GM12878 (cell line): Measurements from ENCODE around the gene FLVCR2. TPM values are rescaled to one million over a fixed set of nuclear protein-coding genes. Genes with fewer than 3 reads are reported as not detected.

ENCODE experiments used
- ATAC-seq: fragments of 200-7000 bp; cut with Tn5 transposase; 3 replicates; pipeline ENCODE4 v1.9.1; 2020; ENCODE audit warnings: mild to moderate bottlenecking, moderate library complexity
- BruUV-seq: library from RNA; stranded (reverse); fragments of 400-500 nt; replicated peaks from 2 replicates; lab custom pipeline; 2021; lab: Mats Ljungman, UMichigan
- CTCF ChIA-PET: fragments of 300-600 bp; sonication (Branson Sonifier 250); formaldehyde crosslinking; extraction: SDS; loops from one replicate; lab custom pipeline; 2021; ENCODE audit warnings: inconsistent platforms; lab: Yijun Ruan, JAX
- POLR2A ChIA-PET: fragments of 350-600 bp; formaldehyde crosslinking; extraction: SDS; loops from one replicate; lab custom pipeline; 2021; ENCODE audit warnings: inconsistent platforms; lab: Charles Lee
- RAD21 ChIA-PET: fragments of 300-600 bp; sonication (Branson Sonifier 250); formaldehyde crosslinking; loops from one replicate; lab custom pipeline; 2023; ENCODE audit warnings: antibody characterized with exemption; ENCODE audit not compliant: unreplicated experiment; lab: Charles Lee
- SMC1A ChIA-PET: fragments of 300-600 bp; sonication (Branson Sonifier 250); formaldehyde crosslinking; loops from one replicate; lab custom pipeline; 2023; ENCODE audit not compliant: unreplicated experiment, uncharacterized antibody; lab: Charles Lee
- DNase-seq: peaks from one replicate; pipeline ENCODE4 v3.0.0-alpha.2; 2011; ENCODE audit warnings: low read depth, low spot score
- FAIRE-seq: peaks from 3 replicates; lab custom pipeline; 2011; peaks lifted over from hg19 to GRCh38; lab: Jason Lieb, UNC
- H2AFZ ChIP-seq: 2 replicates; pipeline ENCODE4 v1.6.0; 2011; ENCODE audit warnings: low read depth, low read length, control low read depth; ENCODE audit not compliant: control insufficient read depth
- H3K27ac ChIP-seq: 2 replicates; pipeline ENCODE4 v1.5.1; 2011; ENCODE audit warnings: control low read depth; ENCODE audit not compliant: control insufficient read depth, insufficient read depth
- H3K27me3 ChIP-seq, 2 experiments: replicated peaks in 1 of 2; 2 replicates each; pipeline versions ENCODE4 v1.6.0 to v1.6.1; 2011; ENCODE audit warnings: low read length in 1 of 2; ENCODE audit not compliant: control insufficient read depth in 2 of 2, insufficient read depth in 2 of 2
- H3K36me3 ChIP-seq, 2 experiments: 2 replicates each; pipeline ENCODE4 v1.5.1; 2011; ENCODE audit warnings: low read length in 1 of 2; ENCODE audit not compliant: control insufficient read depth in 2 of 2, insufficient read depth in 2 of 2
- H3K4me1 ChIP-seq: 2 replicates; pipeline ENCODE4 v1.6.1; 2011; ENCODE audit warnings: mild to moderate bottlenecking, low read length, moderate library complexity, mixed read lengths; ENCODE audit not compliant: control insufficient read depth, insufficient read depth
- H3K4me2 ChIP-seq: 2 replicates; pipeline ENCODE4 v1.6.0; 2011; ENCODE audit warnings: control low read depth; ENCODE audit not compliant: control insufficient read depth, insufficient read depth
- H3K4me3 ChIP-seq: fragments of 200-600 bp; sonication (generic); 2 replicates; pipeline ENCODE4 v1.5.1; 2016
- H3K79me2 ChIP-seq: 2 replicates; pipeline ENCODE4 v1.6.0; 2011; ENCODE audit warnings: low read length; ENCODE audit not compliant: control insufficient read depth, insufficient read depth
- H3K9ac ChIP-seq: 2 replicates; pipeline ENCODE4 v1.8.0; 2011; ENCODE audit warnings: low read length, control low read depth, mixed read lengths; ENCODE audit not compliant: control insufficient read depth, insufficient read depth
- H3K9me3 ChIP-seq: replicated peaks from 3 replicates; pipeline ENCODE4 v1.5.1; 2011; ENCODE audit warnings: mild to moderate bottlenecking, low read length; ENCODE audit not compliant: control insufficient read depth, insufficient read depth
- H4K20me1 ChIP-seq: 2 replicates; pipeline ENCODE4 v1.6.0; 2011; ENCODE audit not compliant: control insufficient read depth, insufficient read depth
- BRCA1 ChIP-seq: IDR thresholded peaks from 2 replicates; pipeline ENCODE4 v1.6.1; 2011; ENCODE audit warnings: low read depth, low read length, improper control_type of control experiment
- GATAD2B ChIP-seq: fragments of 450-650 bp; conservative IDR thresholded peaks from 2 replicates; pipeline ENCODE4 v1.6.1; 2017; ENCODE audit warnings: low read depth, mild to moderate bottlenecking, moderate library complexity
- HDGF ChIP-seq: fragments of 450-650 bp; IDR thresholded peaks from 2 replicates; pipeline ENCODE4 v1.6.1; 2016; ENCODE audit warnings: antibody characterized with exemption
- IKZF1 ChIP-seq: fragments of 450-650 bp; conservative IDR thresholded peaks from 2 replicates; pipeline ENCODE4 v1.6.1; 2017; ENCODE audit warnings: antibody characterized with exemption, mild to moderate bottlenecking
- MXI1 ChIP-seq: fragments of 150-350 bp; IDR thresholded peaks from 2 replicates; pipeline ENCODE4 v1.6.1; 2011; ENCODE audit warnings: low read depth, mild to moderate bottlenecking, inconsistent platforms, low read length, improper control_type of control experiment
- NR2C2 ChIP-seq: IDR thresholded peaks from 2 replicates; pipeline ENCODE4 v1.6.1; 2011; ENCODE audit warnings: borderline replicate concordance, low read depth; ENCODE audit not compliant: control insufficient read depth, insufficient read length
- SPI1 ChIP-seq: IDR thresholded peaks from 2 replicates; pipeline ENCODE4 v1.6.1; 2011; ENCODE audit warnings: low read depth, mild to moderate bottlenecking, low read length, moderate library complexity, borderline replicate concordance; ENCODE audit not compliant: insufficient read depth
- WGBS: methylation state at CpG from one replicate; pipeline ENCODE4 v1.1.6; 2016; ENCODE audit warnings: low lambda C conversion rate; ENCODE audit not compliant: insufficient replicate concordance, insufficient coverage; ENCODE audit errors: missing lambda C conversion rate; 5-methylcytosine and 5-hydroxymethylcytosine counted together
- in situ Hi-C: fragments of 300-500 bp; cut with MboI; formaldehyde crosslinking; loops from 9 replicates; pipeline ENCODE4 v1.14.3; 2018; ENCODE audit warnings: mixed read lengths
- intact Hi-C: fragments of 100-400 bp; cut with micrococcal nuclease; formaldehyde crosslinking; loops from one replicate; pipeline ENCODE4 v1.14.2; 2022; ENCODE audit not compliant: unreplicated experiment
- polyA plus RNA-seq, 11 experiments: library from polyadenylated mRNA; depleted of rRNA in 4 of 11; unstranded in 6 of 11; stranded (reverse) in 5 of 11; fragments of >200 nt; fragmentation: Nextera tagmentation in 4 of 11; fragmentation: Illumina TruSeq in 1 of 11; extraction: Ambion mirVana in 4 of 11; extraction: Trizol in 1 of 11; gene quantifications; 1 replicate in 1 of 11; 2 replicates in 10 of 11; pipeline versions ENCODE4 v1.2.1 to v1.2.3, GENCODE V29; 2011 to 2016; ENCODE audit warnings: inconsistent platforms in 2 of 11, missing spikeins in 2 of 11, low read depth in 1 of 11
- total RNA-seq, 4 experiments: library from RNA; depleted of rRNA in 3 of 4; stranded (reverse); fragments of >200 nt in 3 of 4; fragmentation: Illumina TruSeq in 1 of 4; extraction: Trizol in 1 of 4; gene quantifications; 2 replicates each; pipeline versions ENCODE4 v1.2.1 to v1.2.3, GENCODE V29; 2013 to 2021

Gene FLVCR2
- total and polyA plus RNA-seq, 10 of the 15 experiments (the other 5 are each of a cell fraction or from before 2014, with no cell fraction given) = 0.24 to 3.7 (median 1.6) TPM

DNA sequence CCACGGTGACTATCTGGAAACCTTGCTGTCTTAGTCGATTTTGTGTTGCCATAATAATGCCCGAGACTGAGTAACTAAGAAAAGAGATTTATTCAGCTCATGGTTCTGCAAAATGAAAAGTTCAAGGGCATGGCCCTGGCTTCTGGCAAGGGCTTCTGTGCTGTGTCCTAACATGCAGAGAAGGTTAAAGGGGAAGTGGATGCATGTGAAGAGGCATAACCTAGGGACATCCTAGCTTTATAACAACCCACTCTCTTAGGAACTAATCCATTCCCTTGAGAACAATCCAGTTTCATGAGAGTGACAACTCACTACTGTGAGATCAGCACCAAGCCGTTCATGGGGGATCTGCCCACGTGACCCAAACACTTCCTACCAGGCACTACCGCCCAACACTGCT is 11.5 kb downstream of the FLVCR2 start:
- intact Hi-C loops = no loop called here
- RAD21 ChIA-PET = no interaction called here
- H2AFZ ChIP-seq = no peak overlapping the region
- DNase-seq (no peak), ATAC-seq (no peak), FAIRE-seq (no peak)
- CTCF ChIA-PET = interaction anchor here (1.4 to 2.1 kb wide), 2 partner anchors 57 to 64 kb away, joined by 3 to 9 read pairs; no protein-coding TSS in a partner anchor
- POLR2A ChIA-PET = no interaction called here
- no TSS peak for BruUV-seq
- no peak overlapping the region for H3K9ac ChIP-seq
- no peak overlapping the region for H3K4me3 ChIP-seq
- WGBS = 58% methylated on average over 6 of the region's 6 CpGs
- no peaks in the 10 kb centered on the region for H4K20me1 ChIP-seq
- H3K36me3 ChIP-seq = no peaks in the 10 kb centered on the region
- SMC1A ChIA-PET = interaction anchor here (1.2 to 1.3 kb wide), 2 partner anchors 14 to 64 kb away, joined by 3 to 4 read pairs; no protein-coding TSS in a partner anchor
- no peaks in the 10 kb centered on the region for H3K79me2 ChIP-seq
- H3K9me3 ChIP-seq = peaks cover 8% of the 10 kb centered on the region; the same call in 1 of the 3 replicates
- in situ Hi-C loops = no loop called here
- 0 out of 2 replicates have a peak, but pooled peaks have one; percentile 4 for TF ChIP-seq SPI1
- no peak for TF ChIP-seq BRCA1
- no peak for TF ChIP-seq HDGF
- no peak overlapping the region for H3K4me2 ChIP-seq
- H3K27ac ChIP-seq = no peak overlapping the region
- H3K27me3 ChIP-seq = no peaks in the 10 kb centered on the region
- H3K4me1 ChIP-seq = no peaks in the 10 kb centered on the region

DNA sequence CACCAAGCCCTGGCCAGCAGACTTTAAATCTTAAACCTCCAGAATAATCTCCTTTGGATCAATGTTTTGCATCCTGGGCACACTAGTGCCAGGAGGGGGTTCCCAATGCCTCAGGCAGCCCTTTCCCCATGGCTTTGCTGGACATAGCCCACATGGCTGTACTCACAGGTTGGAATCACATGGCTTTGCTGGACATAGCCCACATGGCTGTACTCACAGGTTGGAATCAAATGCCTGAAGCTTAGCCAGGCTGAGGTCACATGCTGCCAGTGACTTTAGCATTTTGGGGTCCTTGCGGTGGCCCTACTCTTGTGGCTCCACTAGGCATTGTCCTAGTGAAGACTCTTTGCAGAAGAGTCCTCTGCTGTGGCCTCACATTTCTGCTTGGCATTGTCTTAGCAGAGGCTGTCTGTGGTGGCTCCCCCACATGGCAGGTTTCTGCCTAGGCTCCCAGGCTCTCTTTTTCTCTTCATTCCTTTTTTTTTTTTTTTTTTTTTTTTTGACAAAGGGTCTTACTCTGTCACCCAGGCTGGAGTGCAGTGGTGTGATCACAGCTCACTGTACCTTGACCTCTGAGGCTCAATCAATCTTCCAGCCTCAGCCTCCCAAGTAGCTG is 13.0 kb downstream of the FLVCR2 start:
- peaks cover 8% of the 10 kb centered on the region; the same call in 1 of the 3 replicates for H3K9me3 ChIP-seq
- H3K4me1 ChIP-seq = no peaks in the 10 kb centered on the region
- H4K20me1 ChIP-seq = no peaks in the 10 kb centered on the region
- no peak overlapping the region for H3K27ac ChIP-seq
- in situ Hi-C loops = no loop called here
- RAD21 ChIA-PET = no interaction called here
- H3K79me2 ChIP-seq = no peaks in the 10 kb centered on the region
- H2AFZ ChIP-seq = no peak overlapping the region
- CTCF ChIA-PET = interaction anchor here (0.9 to 1.4 kb wide), 2 partner anchors 13 to 42 kb away, joined by 3 read pairs; partner anchors contain the start of gene FLVCR2
- H3K36me3 ChIP-seq = no peaks in the 10 kb centered on the region
- DNase-seq (no peak), ATAC-seq (no peak), FAIRE-seq (no peak)
- BruUV-seq = no TSS peak
- intact Hi-C loops = no loop called here
- POLR2A ChIA-PET = no interaction called here
- TF ChIP-seq HDGF (no peak), MXI1 (no peak), GATAD2B (no peak), NR2C2 (no peak), IKZF1 (no peak)
- no peaks in the 10 kb centered on the region for H3K27me3 ChIP-seq
- H3K4me3 ChIP-seq = no peak overlapping the region
- SMC1A ChIA-PET = no interaction called here
- no peak overlapping the region for H3K4me2 ChIP-seq
- 100% methylated on average over 1 of the region's 1 CpG for WGBS
- no peak overlapping the region for H3K9ac ChIP-seq
